HG03139 (cell line): Measurements from ENCODE around the gene AQP1.

Experiments used
- ATAC-seq: cut with Tn5 transposase; IDR thresholded peaks from one replicate; pipeline ENCODE4 v1.9.1; 2021; ENCODE audit not compliant: unreplicated experiment

Gene AQP1

GRCh38 chr7:30881448-30881847 is 30.2 kb upstream of the AQP1 start:
- ATAC-seq = no peak

GRCh38 chr7:30884881-30885280 is 26.8 kb upstream of the AQP1 start:
- ATAC-seq = no peak

- no peak for ATAC-seq
Measured at GRCh38 chr7:30886608-30887011, 25.0 kb upstream of the AQP1 start.

- ATAC-seq = no peak
Measured at GRCh38 chr7:30887464-30887872, 24.2 kb upstream of the AQP1 start.

GRCh38 chr7:30888747-30889146 is 22.9 kb upstream of the AQP1 start:
- no peak for ATAC-seq

GRCh38 chr7:30890226-30890625 is 21.4 kb upstream of the AQP1 start:
- no peak for ATAC-seq

- ATAC-seq = no peak
Measured at GRCh38 chr7:30893357-30893756, 18.3 kb upstream of the AQP1 start.

- ATAC-seq = no peak
Measured at GRCh38 chr7:30894009-30894408, 17.6 kb upstream of the AQP1 start.

GRCh38 chr7:30894866-30895605 is 16.6 kb upstream of the AQP1 start:
- no peak for ATAC-seq

- ATAC-seq = no peak
Measured at GRCh38 chr7:30896036-30896435, 15.6 kb upstream of the AQP1 start.

- ATAC-seq = no peak
Measured at GRCh38 chr7:30896783-30897637, 14.6 kb upstream of the AQP1 start.

GRCh38 chr7:30897770-30898169 is 13.9 kb upstream of the AQP1 start:
- no peak for ATAC-seq

GRCh38 chr7:30898411-30898810 is 13.2 kb upstream of the AQP1 start:
- ATAC-seq = no peak

- ATAC-seq = no peak
Measured at GRCh38 chr7:30899066-30899465, 12.6 kb upstream of the AQP1 start.

- no peak for ATAC-seq
Measured at GRCh38 chr7:30899630-30900029, 12.0 kb upstream of the AQP1 start.

- ATAC-seq = no peak
Measured at GRCh38 chr7:30900053-30900452, 11.6 kb upstream of the AQP1 start.

GRCh38 chr7:30900803-30901362 is 10.8 kb upstream of the AQP1 start:
- ATAC-seq = no peak

GRCh38 chr7:30901856-30902255 is 9.8 kb upstream of the AQP1 start:
- ATAC-seq = no peak

GRCh38 chr7:30902466-30902865 is 9.2 kb upstream of the AQP1 start:
- ATAC-seq = no peak

GRCh38 chr7:30903146-30903545 is 8.5 kb upstream of the AQP1 start:
- no peak for ATAC-seq

GRCh38 chr7:30904561-30904960 is 7.1 kb upstream of the AQP1 start:
- ATAC-seq = no peak
